H1 (cell line): ENCODE results near the gene PGP. TPM values are rescaled to one million over a fixed set of nuclear protein-coding genes. Genes with fewer than 3 reads are reported as not detected.

ENCODE experiments used
- CTCF ChIA-PET: fragments of 300-600 bp; sonication (Branson Sonifier 250); formaldehyde crosslinking; loops from one replicate; lab custom pipeline; 2021; ENCODE audit not compliant: partially characterized antibody; lab: Charles Lee
- POLR2A ChIA-PET: fragments of 300-600 bp; sonication (Branson Sonifier 250); formaldehyde crosslinking; loops from one replicate; lab custom pipeline; 2021; ENCODE audit warnings: inconsistent platforms; ENCODE audit not compliant: partially characterized antibody; lab: Charles Lee
- DNase-seq, 2 experiments: peaks; one replicate each; pipeline versions ENCODE4 v3.0.0 to v3.0.0-alpha.2; 2010 to 2022; ENCODE audit warnings: low spot score in 2 of 2, low read depth in 1 of 2, mixed read lengths in 1 of 2
- FAIRE-seq: peaks from 2 replicates; lab custom pipeline; 2011; peaks lifted over from hg19 to GRCh38; lab: Jason Lieb, UNC
- H2AFZ ChIP-seq: 2 replicates; pipeline ENCODE4 v1.8.1; 2012; ENCODE audit warnings: low read length, inconsistent platforms
- H2AK5ac ChIP-seq: 2 replicates; pipeline ENCODE4 v1.6.1; 2013; ENCODE audit warnings: low read depth, low read length
- H2BK120ac ChIP-seq: replicated peaks from 2 replicates; pipeline ENCODE3; 2013; ENCODE audit warnings: low read depth, low read length, inconsistent platforms
- H2BK12ac ChIP-seq: 2 replicates; pipeline ENCODE4 v1.6.1; 2013; ENCODE audit warnings: low read depth, low read length
- H2BK15ac ChIP-seq: 2 replicates; pipeline ENCODE4 v1.6.1; 2013; ENCODE audit warnings: low read length
- H2BK20ac ChIP-seq: 2 replicates; pipeline ENCODE4 v1.6.1; 2013; ENCODE audit warnings: low read length
- H2BK5ac ChIP-seq: 2 replicates; pipeline ENCODE4 v1.6.1; 2013; ENCODE audit warnings: low read depth, low read length
- H3K14ac ChIP-seq: 2 replicates; pipeline ENCODE4 v1.6.1; 2013; ENCODE audit warnings: inconsistent platforms; ENCODE audit not compliant: insufficient read length
- H3K18ac ChIP-seq: 2 replicates; pipeline ENCODE4 v1.6.1; 2013; ENCODE audit warnings: low read length; ENCODE audit errors: extremely low read depth
- H3K23ac ChIP-seq: 2 replicates; pipeline ENCODE4 v1.6.1; 2013; ENCODE audit warnings: inconsistent platforms; ENCODE audit not compliant: insufficient read length
- H3K23me2 ChIP-seq: 2 replicates; pipeline ENCODE4 v1.6.1; 2013; ENCODE audit warnings: low read depth, low read length
- H3K27ac ChIP-seq: 2 replicates; pipeline ENCODE4 v1.6.1; 2011; ENCODE audit warnings: low read depth, low read length, inconsistent platforms
- H3K27me3 ChIP-seq, 4 experiments: replicated peaks in 1 of 4; 1 replicate in 1 of 4; 2 replicates in 3 of 4; pipeline versions ENCODE4 v1.6.1 to v1.8.1; 2011 to 2013; ENCODE audit warnings: low read length in 3 of 4, mild to moderate bottlenecking in 3 of 4, inconsistent platforms in 2 of 4, mixed read lengths in 2 of 4, moderate library complexity in 1 of 4; ENCODE audit not compliant: control insufficient read depth in 3 of 4, insufficient read depth in 3 of 4; ENCODE audit errors: extremely low read depth in 1 of 4
- H3K36me3 ChIP-seq, 4 experiments: 2 replicates each; pipeline versions ENCODE4 v1.6.1 to v1.8.1; 2011 to 2013; ENCODE audit warnings: mild to moderate bottlenecking in 4 of 4, low read length in 3 of 4, moderate library complexity in 2 of 4, control low read depth in 1 of 4, inconsistent platforms in 1 of 4; ENCODE audit not compliant: insufficient read depth in 4 of 4, control insufficient read depth in 2 of 4
- H3K4ac ChIP-seq: replicated peaks from 2 replicates; pipeline ENCODE3; 2013; ENCODE audit warnings: low read length, low read depth, mixed read lengths, inconsistent platforms; ENCODE audit not compliant: insufficient read length
- H3K4me1 ChIP-seq, 4 experiments: replicated peaks in 1 of 4; 1 replicate in 1 of 4; 2 replicates in 3 of 4; pipeline versions ENCODE4 v1.6.1 to v1.8.1; 2011 to 2013; ENCODE audit warnings: low read length in 3 of 4, inconsistent platforms in 2 of 4, mixed read lengths in 1 of 4; ENCODE audit not compliant: insufficient read depth in 4 of 4, control insufficient read depth in 3 of 4
- H3K4me2 ChIP-seq, 2 experiments: 2 replicates each; pipeline versions ENCODE4 v1.6.1 to v1.8.1; 2011 to 2013; ENCODE audit warnings: low read depth in 2 of 2, low read length in 2 of 2, control low read depth in 1 of 2, inconsistent platforms in 1 of 2, mild to moderate bottlenecking in 1 of 2; ENCODE audit not compliant: insufficient read depth in 1 of 2
- H3K4me3 ChIP-seq, 4 experiments: fragments of 200-600, 300-600 bp in 1 of 4; sonication (generic), shearing (Covaris generic), sonication (Bioruptor Twin) in 1 of 4; 2 replicates each; pipeline versions ENCODE4 v1.5.1 to v1.8.1; 2011 to 2016; ENCODE audit warnings: low read length in 4 of 4, low read depth in 3 of 4, control low read depth in 2 of 4, inconsistent platforms in 2 of 4, mild to moderate bottlenecking in 2 of 4, mixed read lengths in 1 of 4, moderate library complexity in 1 of 4; ENCODE audit not compliant: insufficient read depth in 2 of 4; ENCODE audit errors: extremely low read depth in 1 of 4
- H3K56ac ChIP-seq: replicated peaks from 2 replicates; pipeline ENCODE3; 2013; ENCODE audit warnings: low read depth, mild to moderate bottlenecking, mixed read lengths, low read length, inconsistent platforms; ENCODE audit not compliant: insufficient read length
- H3K79me1 ChIP-seq: 2 replicates; pipeline ENCODE4 v1.6.1; 2013; ENCODE audit warnings: low read depth, low read length, control low read depth
- H3K79me2 ChIP-seq, 2 experiments: 2 replicates each; pipeline versions ENCODE4 v1.6.1 to v1.8.1; 2012 to 2013; ENCODE audit warnings: low read length in 2 of 2, mild to moderate bottlenecking in 2 of 2, inconsistent platforms in 1 of 2; ENCODE audit not compliant: insufficient read depth in 2 of 2, control insufficient read depth in 1 of 2
- H3K9ac ChIP-seq, 4 experiments: replicated peaks in 1 of 4; 1 replicate in 1 of 4; 2 replicates in 3 of 4; pipeline versions ENCODE4 v1.6.1 to v1.8.1; 2011 to 2013; ENCODE audit warnings: low read depth in 3 of 4, low read length in 3 of 4, control low read depth in 2 of 4, mild to moderate bottlenecking in 2 of 4, moderate library complexity in 2 of 4, inconsistent platforms in 1 of 4; ENCODE audit errors: extremely low read depth in 1 of 4
- H3K9me3 ChIP-seq, 2 experiments: 2 replicates each; pipeline versions ENCODE4 v1.6.1 to v1.8.1; 2012 to 2013; ENCODE audit warnings: mild to moderate bottlenecking in 2 of 2, moderate library complexity in 2 of 2, control low read depth in 1 of 2, inconsistent platforms in 1 of 2, low read depth in 1 of 2, low read length in 1 of 2, mixed read lengths in 1 of 2; ENCODE audit not compliant: insufficient read depth in 2 of 2
- H4K20me1 ChIP-seq, 2 experiments: replicated peaks in 1 of 2; 2 replicates each; pipeline versions ENCODE3 to v1.8.1; 2011 to 2013; ENCODE audit warnings: inconsistent platforms in 2 of 2, low read length in 2 of 2, mild to moderate bottlenecking in 1 of 2; ENCODE audit not compliant: insufficient read depth in 2 of 2, control insufficient read depth in 1 of 2
- H4K5ac ChIP-seq: 2 replicates; pipeline ENCODE4 v1.6.1; 2013; ENCODE audit warnings: low read length, low read depth, mixed read lengths, inconsistent platforms; ENCODE audit not compliant: insufficient read length
- H4K8ac ChIP-seq: 2 replicates; pipeline ENCODE4 v1.8.0; 2013; ENCODE audit warnings: mild to moderate bottlenecking, moderate library complexity, low read length, inconsistent platforms; ENCODE audit not compliant: insufficient read depth; ENCODE audit errors: extremely low read depth
- H4K91ac ChIP-seq: replicated peaks from 2 replicates; pipeline ENCODE3; 2013; ENCODE audit warnings: low read length, mixed read lengths, inconsistent platforms; ENCODE audit not compliant: insufficient read length
- CHD2 ChIP-seq: IDR thresholded peaks from 2 replicates; pipeline ENCODE4 v1.6.1; 2012; ENCODE audit warnings: low read length, improper control_type of control experiment
- CTCF ChIP-seq, 3 experiments: IDR thresholded peaks; 1 replicate in 2 of 3; 2 replicates in 1 of 3; pipeline versions ENCODE4 v1.5.1 to v1.6.1; 2011; ENCODE audit warnings: low read length in 3 of 3, mild to moderate bottlenecking in 3 of 3, inconsistent platforms in 2 of 3, low read depth in 1 of 3, moderate library complexity in 1 of 3; ENCODE audit not compliant: insufficient read depth in 1 of 3; ENCODE audit errors: control extremely low read depth in 1 of 3
- FOSL1 ChIP-seq: IDR thresholded peaks from 2 replicates; pipeline ENCODE4 v1.6.1; 2011; ENCODE audit warnings: mild to moderate bottlenecking, low read depth, low read length, moderate library complexity; ENCODE audit not compliant: insufficient read depth
- NRF1 ChIP-seq: IDR thresholded peaks from 2 replicates; pipeline ENCODE4 v1.6.1; 2011; ENCODE audit warnings: mild to moderate bottlenecking, low read depth, low read length, improper control_type of control experiment
- POLR2AphosphoS5 ChIP-seq: IDR thresholded peaks from 2 replicates; pipeline ENCODE4 v1.6.1; 2011; ENCODE audit warnings: low read depth, low read length
- SIRT6 ChIP-seq: IDR thresholded peaks from one replicate; pipeline ENCODE4 v1.7.1; 2012; ENCODE audit warnings: low read length, inconsistent platforms
- SIX5 ChIP-seq: IDR thresholded peaks from 2 replicates; pipeline ENCODE4 v1.6.1; 2011; ENCODE audit warnings: mild to moderate bottlenecking, low read depth, low read length
- TAF1 ChIP-seq: IDR thresholded peaks from 2 replicates; pipeline ENCODE4 v1.6.1; 2011; ENCODE audit warnings: mild to moderate bottlenecking, low read depth, low read length
- TCF12 ChIP-seq: IDR thresholded peaks from 2 replicates; pipeline ENCODE4 v1.6.1; 2011; ENCODE audit warnings: low read depth, mild to moderate bottlenecking, low read length
- YY1 ChIP-seq: IDR thresholded peaks from 2 replicates; pipeline ENCODE4 v1.6.1; 2011; ENCODE audit warnings: low read depth, mild to moderate bottlenecking, low read length
- WGBS, 2 experiments: shearing (Covaris generic) in 1 of 2; methylation state at CpG; one replicate each; pipeline versions ENCODE4 v1.1.6 to v1.1.7; 2013 to 2015; ENCODE audit warnings: low lambda C conversion rate in 2 of 2, mixed read lengths in 2 of 2, inconsistent platforms in 1 of 2, low coverage in 1 of 2, missing lambda C conversion rate in 1 of 2; ENCODE audit not compliant: insufficient replicate concordance in 2 of 2, insufficient coverage in 1 of 2, insufficient read length in 1 of 2; ENCODE audit errors: extremely low coverage in 1 of 2, missing lambda C conversion rate in 1 of 2; 5-methylcytosine and 5-hydroxymethylcytosine counted together
- polyA plus RNA-seq, 7 experiments: library from polyadenylated mRNA; depleted of rRNA in 3 of 7; stranded (reverse) in 5 of 7; unstranded in 2 of 7; fragments of >200 nt in 5 of 7; fragments of 200-250 nt in 2 of 7; gene quantifications; 1 replicate in 5 of 7; 2 replicates in 1 of 7; 4 replicates in 1 of 7; pipeline versions ENCODE4 v1.2.1 to v1.2.3, GENCODE V29; 2011 to 2013; ENCODE audit warnings: missing spikeins in 2 of 7, mixed read lengths in 2 of 7
- total RNA-seq: library from RNA; stranded (reverse); fragmentation: NEBNext Ultra II Directional; extraction: Animal tissue kit (Norgen Biotek cat#: 25700); gene quantifications from 2 replicates; pipeline ENCODE4 v1.2.1, GENCODE V29; 2021

Gene PGP
- total and polyA plus RNA-seq, 2 of the 8 experiments (the other 6 are each of a cell fraction or from before 2014, with no cell fraction given) = 30.9 to 55.9 TPM

GRCh38 chr16:2187212-2187611 is 27.4 kb downstream of the PGP start:
- Histone ChIP-seq H2BK5ac (no peak overlapping the region), H3K14ac (no peak overlapping the region), H3K9me3 (no peaks in the 10 kb centered on the region), H3K23ac (no peak overlapping the region), H3K4ac (no peak overlapping the region), H3K36me3 (peaks cover 0 to 4% (median 0%) of the 10 kb centered on the region in 4 experiments; a peak in 1 of 8 replicates), H2BK20ac (no peak overlapping the region), H3K23me2 (peaks cover 1% of the 10 kb centered on the region; the same call in 1 of the 2 replicates), H3K27ac (no peak overlapping the region), H3K79me2 (no peaks in the 10 kb centered on the region), H2AFZ (no peak overlapping the region), H4K8ac (peak overlapping the region; percentile 51; the same call in 1 of the 2 replicates), H2BK15ac (no peak overlapping the region), H3K4me2 (no peak overlapping the region), H2AK5ac (no peak overlapping the region), H2BK120ac (no peak overlapping the region), H3K18ac (no peak overlapping the region), H3K56ac (no peak overlapping the region), H2BK12ac (no peak overlapping the region), H3K4me1 (no peaks in the 10 kb centered on the region; a peak in 2 of 7 replicates), H3K9ac (no peak overlapping the region), H4K20me1 (peaks cover 0 to 6% of the 10 kb centered on the region in 2 experiments), H3K27me3 (no peaks in the 10 kb centered on the region), H4K5ac (no peak overlapping the region), H4K91ac (no peak overlapping the region), H3K79me1 (no peaks in the 10 kb centered on the region), H3K4me3 (no peak overlapping the region)
- POLR2A ChIA-PET = interaction anchor here (0.6 to 4.9 kb wide), 6 partner anchors 19 to 480 kb away, joined by 3 to 17 read pairs (median 4); partner anchors contain the start of genes ECI1 and TRAF7
- 91% methylated on average over 17 of the region's 17 CpGs; no CpG with 5 or more reads in 1 of the 2 experiments for WGBS, 2 experiments
- CTCF ChIA-PET = no interaction called here
- no peak for FAIRE-seq
- TF ChIP-seq SIX5 (no peak), NRF1 (no peak), POLR2AphosphoS5 (no peak), SIRT6 (no peak), TCF12 (no peak), TAF1 (no peak), CHD2 (no peak), YY1 (no peak), FOSL1 (no peak), CTCF (IDR thresholded peaks at IDR 0.05; ENCODE audit: control extremely low read depth in 1 of 3, insufficient read depth in 1 of 3, low read depth in 1 of 3, low read length in 3 of 3) (no peak)
- no peak for DNase-seq
